ENCODE results near the gene RARS2.
"Not testable (repeated sequence)": the region's sequence is repeated elsewhere in the genome, so short reads cannot be mapped to it uniquely, and the experiment has no call there.

Gene RARS2

GRCh38 chr6:87494761-87495422, 94.9 kb downstream of the RARS2 start:
- FAIRE-seq: no peak

GRCh38 chr6:87489326-87489725, 100.5 kb downstream of the RARS2 start:
- FAIRE-seq: not testable (repeated sequence)

GRCh38 chr6:87487555-87487954, 102.2 kb downstream of the RARS2 start:
- no peak for FAIRE-seq

GRCh38 chr6:87484491-87484890, 105.3 kb downstream of the RARS2 start:
- no peak for FAIRE-seq

- FAIRE-seq: no peak
These were observed 105.9 kb downstream of the RARS2 start for GRCh38 chr6:87483929-87484328.

- FAIRE-seq: no peak
These were observed 107.4 kb downstream of the RARS2 start for GRCh38 chr6:87482366-87482765.

- no peak for FAIRE-seq
These were observed 107.9 kb downstream of the RARS2 start for GRCh38 chr6:87481931-87482330.

- FAIRE-seq: no peak
These were observed 116.3 kb downstream of the RARS2 start for GRCh38 chr6:87473419-87473903.

GRCh38 chr6:87472525-87473418, 117.0 kb downstream of the RARS2 start, which contains the start of gene SLC35A1:
TSS of gene SLC35A1 (plus strand) at chr6:87472974. CDS start at chr6:87473004, 30 bp downstream.
- no peak for FAIRE-seq

GRCh38 chr6:87465051-87465450, 124.7 kb downstream of the RARS2 start:
- FAIRE-seq: no peak

All from A204.1 (cell line).